Measurements from ENCODE around the gene JAK2.
"Not testable (repeated sequence)": the region's sequence is repeated elsewhere in the genome, so short reads cannot be mapped to it uniquely, and the experiment has no call there.

The JAK2 gene
- 41.8 to 47.9 reads per million in 2 donors for total RNA-seq

GRCh38 chr9:4984621-4985385, at the start of gene JAK2:
Gene JAK2, plus strand, starts transcription at chr9:4985272. Its CDS starts 36,716 bp downstream, at chr9:5021988.
- peak; percentile 55 to 93 (median 72) for DNase-seq

- peak in 1 of 5 experiments; percentile 76 for DNase-seq
Observed at GRCh38 chr9:4936277-4936676, 48.8 kb upstream of the JAK2 start.

- DNase-seq: peak in 1 of 5 experiments; percentile 34
Observed at GRCh38 chr9:4936823-4937222, 48.2 kb upstream of the JAK2 start.

GRCh38 chr9:4937446-4937845, 47.6 kb upstream of the JAK2 start:
- DNase-seq: no peak

GRCh38 chr9:4938496-4938895, 46.6 kb upstream of the JAK2 start:
- no peak for DNase-seq

GRCh38 chr9:4939118-4939561, 45.9 kb upstream of the JAK2 start:
- DNase-seq: peak in 1 of 5 experiments; percentile 80

GRCh38 chr9:4942042-4942691, 42.9 kb upstream of the JAK2 start:
- not testable (repeated sequence) for DNase-seq

GRCh38 chr9:4943346-4943745, 41.7 kb upstream of the JAK2 start:
- no peak for DNase-seq

GRCh38 chr9:4944431-4945211, 40.5 kb upstream of the JAK2 start:
- peak in 1 of 5 experiments; percentile 72 for DNase-seq

GRCh38 chr9:4946937-4947336, 38.1 kb upstream of the JAK2 start:
- DNase-seq: no peak

GRCh38 chr9:4955836-4956235, 29.2 kb upstream of the JAK2 start:
- no peak for DNase-seq

- DNase-seq: no peak
Observed at GRCh38 chr9:4959031-4959430, 26.0 kb upstream of the JAK2 start.

GRCh38 chr9:4962085-4962484, 23.0 kb upstream of the JAK2 start:
- DNase-seq: no peak

- no peak for DNase-seq
Observed at GRCh38 chr9:4964540-4964939, 20.5 kb upstream of the JAK2 start.

GRCh38 chr9:4965174-4965821, 19.8 kb upstream of the JAK2 start:
- DNase-seq: no peak

- no peak for DNase-seq
Observed at GRCh38 chr9:4967523-4967922, 17.5 kb upstream of the JAK2 start.

GRCh38 chr9:4969130-4969529, 15.9 kb upstream of the JAK2 start:
- no peak for DNase-seq

GRCh38 chr9:4970970-4971641, 14.0 kb upstream of the JAK2 start:
- peak in 3 of 5 experiments; percentile 28 to 90 (median 59) for DNase-seq

- DNase-seq: no peak
Observed at GRCh38 chr9:4973246-4973645, 11.8 kb upstream of the JAK2 start.

GRCh38 chr9:4973902-4974301, 11.2 kb upstream of the JAK2 start:
- no peak for DNase-seq

GRCh38 chr9:4979239-4979638, 5.8 kb upstream of the JAK2 start:
- DNase-seq: no peak

- DNase-seq: no peak
Observed at GRCh38 chr9:4980086-4980727, 4.9 kb upstream of the JAK2 start.

Data from T-helper 2 cell (primary cell).